ENCODE data around the gene MOB2. TPM values are rescaled to one million over a fixed set of nuclear protein-coding genes. Genes with fewer than 3 reads are reported as not detected.

The MOB2 gene
- total RNA-seq, 1 experiment from 2014 or later = 29.8 TPM

DNA sequence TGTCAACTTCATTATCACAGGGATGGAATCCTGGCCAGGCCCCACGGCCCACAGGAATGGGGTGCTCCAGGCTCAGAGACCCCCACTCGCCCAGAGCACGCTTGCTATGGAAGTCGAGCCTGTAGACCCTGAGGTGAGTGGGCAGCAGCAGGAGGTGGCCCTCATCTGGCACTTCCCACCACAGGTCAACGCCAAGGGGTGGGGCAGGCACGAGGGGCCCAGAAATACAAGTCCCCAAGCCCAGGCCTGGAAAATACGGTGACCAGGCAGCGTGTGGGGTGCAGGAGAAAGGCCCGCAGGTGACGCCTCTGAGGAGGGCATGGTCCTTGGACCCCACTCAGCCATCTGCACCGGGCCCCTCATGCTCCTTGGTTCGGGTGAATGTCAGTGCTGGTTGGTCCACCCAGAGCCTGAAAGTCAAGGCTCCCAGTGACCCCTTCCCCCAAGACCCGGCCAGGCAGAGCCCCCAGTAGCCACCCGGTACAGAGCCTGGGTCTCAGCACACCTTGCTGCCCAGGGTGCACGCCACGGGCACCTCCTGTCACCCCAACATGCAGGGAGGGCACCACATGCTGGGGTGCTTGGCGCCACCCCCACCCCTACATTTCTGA is 2.4 kb downstream of the MOB2 start:
- Mint-ChIP-seq H3K36me3 (ENCODE audit: insufficient read depth, unreplicated experiment) (peaks cover 6% of the 10 kb centered on the region), H3K4me3 (ENCODE audit: low read depth, unreplicated experiment) (no peak overlapping the region), H3K27ac (ENCODE audit: unreplicated experiment) (no peak overlapping the region), H3K9me3 (ENCODE audit: low read depth, unreplicated experiment) (no peaks in the 10 kb centered on the region), H3K4me1 (ENCODE audit: low read depth, unreplicated experiment) (peaks cover 16% of the 10 kb centered on the region), H3K27me3 (ENCODE audit: unreplicated experiment) (no peaks in the 10 kb centered on the region)
- no peak for DNase-seq
- no peak for TF ChIP-seq CTCF (IDR thresholded peaks at IDR 0.05; ENCODE audit: unreplicated experiment)
- BruUV-seq (replicated peaks) = no TSS peak
- intact Hi-C loops (cut with micrococcal nuclease; ENCODE audit: unreplicated experiment) = no loop called here
- CTCF ChIA-PET = no interaction called here

DNA sequence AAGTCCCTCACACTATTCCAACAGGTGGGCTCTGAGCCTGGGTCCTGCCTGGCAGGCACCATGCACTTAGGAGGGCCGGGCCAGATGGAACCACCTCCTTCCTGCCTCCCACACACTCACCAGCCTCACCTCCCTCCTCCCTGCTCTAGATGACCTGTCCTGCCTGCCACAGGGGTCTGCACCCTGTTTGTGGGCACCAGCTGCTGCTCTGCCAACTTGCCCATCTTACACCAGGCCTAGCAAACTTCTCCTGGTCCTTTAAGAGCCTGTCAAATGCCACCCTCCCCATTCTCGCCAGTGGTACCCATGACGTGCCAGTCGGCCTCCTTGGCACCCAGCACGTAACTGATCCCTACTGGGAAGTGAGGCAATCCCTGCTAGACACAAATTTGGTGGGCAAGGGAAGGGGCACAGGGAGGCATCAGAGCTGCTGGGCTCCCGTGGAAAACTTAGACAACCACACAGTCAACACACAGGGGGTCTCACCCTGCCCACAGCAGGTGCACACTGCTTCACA is 3.1 kb downstream of the MOB2 start:
- Mint-ChIP-seq H3K36me3 (ENCODE audit: insufficient read depth, unreplicated experiment) (peaks cover 5% of the 10 kb centered on the region), H3K4me1 (ENCODE audit: low read depth, unreplicated experiment) (peaks cover 16% of the 10 kb centered on the region), H3K27ac (ENCODE audit: unreplicated experiment) (no peak overlapping the region), H3K9me3 (ENCODE audit: low read depth, unreplicated experiment) (no peaks in the 10 kb centered on the region), H3K4me3 (ENCODE audit: low read depth, unreplicated experiment) (no peak overlapping the region), H3K27me3 (ENCODE audit: unreplicated experiment) (no peaks in the 10 kb centered on the region)
- DNase-seq = no peak
- CTCF ChIA-PET = no interaction called here
- no peak for TF ChIP-seq CTCF (IDR thresholded peaks at IDR 0.05; ENCODE audit: unreplicated experiment)
- intact Hi-C loops (cut with micrococcal nuclease; ENCODE audit: unreplicated experiment) = no loop called here
- BruUV-seq (replicated peaks) = no TSS peak

- DNase-seq = no peak
- Mint-ChIP-seq H3K9me3 (ENCODE audit: low read depth, unreplicated experiment) (no peaks in the 10 kb centered on the region), H3K27me3 (ENCODE audit: unreplicated experiment) (no peaks in the 10 kb centered on the region), H3K4me3 (ENCODE audit: low read depth, unreplicated experiment) (no peak overlapping the region), H3K36me3 (ENCODE audit: insufficient read depth, unreplicated experiment) (peaks cover 5% of the 10 kb centered on the region), H3K27ac (ENCODE audit: unreplicated experiment) (no peak overlapping the region), H3K4me1 (ENCODE audit: low read depth, unreplicated experiment) (peaks cover 16% of the 10 kb centered on the region)
- TF ChIP-seq CTCF (IDR thresholded peaks at IDR 0.05; ENCODE audit: unreplicated experiment) = no peak
- CTCF ChIA-PET = no interaction called here
- intact Hi-C loops (cut with micrococcal nuclease; ENCODE audit: unreplicated experiment) = no loop called here
- no TSS peak for BruUV-seq (replicated peaks)
Observed at GRCh38 chr11:1482581-1483444, 3.8 kb downstream of the MOB2 start.

GRCh38 chr11:1481861-1482441 is 4.6 kb downstream of the MOB2 start:
- Mint-ChIP-seq H3K4me1 (ENCODE audit: low read depth, unreplicated experiment) (peaks cover 16% of the 10 kb centered on the region), H3K9me3 (ENCODE audit: low read depth, unreplicated experiment) (no peaks in the 10 kb centered on the region), H3K27ac (ENCODE audit: unreplicated experiment) (no peak overlapping the region), H3K27me3 (ENCODE audit: unreplicated experiment) (no peaks in the 10 kb centered on the region), H3K4me3 (ENCODE audit: low read depth, unreplicated experiment) (no peak overlapping the region), H3K36me3 (ENCODE audit: insufficient read depth, unreplicated experiment) (peaks cover 5% of the 10 kb centered on the region)
- BruUV-seq (replicated peaks) = no TSS peak
- CTCF ChIA-PET = interaction anchor here (0.6 kb wide), 1 partner anchor 419 kb away, joined by 3 read pairs; no protein-coding TSS in a partner anchor
- no peak for DNase-seq
- intact Hi-C loops (cut with micrococcal nuclease; ENCODE audit: unreplicated experiment) = no loop called here
- no peak for TF ChIP-seq CTCF (IDR thresholded peaks at IDR 0.05; ENCODE audit: unreplicated experiment)
